Gastroesophageal sphincter (tissue), 3 donors: ENCODE data around the gene THRB.

Source experiments
- CTCF ChIP-seq, 4 experiments: fragments of 200-600 bp in 2 of 4; fragments of 450-650 bp in 2 of 4; sonication (generic) in 1 of 4; IDR thresholded peaks; one replicate each; pipeline ENCODE4 v1.5.1; 2017 to 2019; ENCODE audit warnings: antibody characterized with exemption in 4 of 4, mild to moderate bottlenecking in 2 of 4, moderate library complexity in 2 of 4
- POLR2A ChIP-seq, 2 donors: fragments of 450-650 bp; IDR thresholded peaks; one replicate each; pipeline ENCODE4 v1.6.1; 2017; ENCODE audit warnings: antibody characterized with exemption in 2 of 2, mild to moderate bottlenecking in 2 of 2, moderate library complexity in 1 of 2

DNA sequence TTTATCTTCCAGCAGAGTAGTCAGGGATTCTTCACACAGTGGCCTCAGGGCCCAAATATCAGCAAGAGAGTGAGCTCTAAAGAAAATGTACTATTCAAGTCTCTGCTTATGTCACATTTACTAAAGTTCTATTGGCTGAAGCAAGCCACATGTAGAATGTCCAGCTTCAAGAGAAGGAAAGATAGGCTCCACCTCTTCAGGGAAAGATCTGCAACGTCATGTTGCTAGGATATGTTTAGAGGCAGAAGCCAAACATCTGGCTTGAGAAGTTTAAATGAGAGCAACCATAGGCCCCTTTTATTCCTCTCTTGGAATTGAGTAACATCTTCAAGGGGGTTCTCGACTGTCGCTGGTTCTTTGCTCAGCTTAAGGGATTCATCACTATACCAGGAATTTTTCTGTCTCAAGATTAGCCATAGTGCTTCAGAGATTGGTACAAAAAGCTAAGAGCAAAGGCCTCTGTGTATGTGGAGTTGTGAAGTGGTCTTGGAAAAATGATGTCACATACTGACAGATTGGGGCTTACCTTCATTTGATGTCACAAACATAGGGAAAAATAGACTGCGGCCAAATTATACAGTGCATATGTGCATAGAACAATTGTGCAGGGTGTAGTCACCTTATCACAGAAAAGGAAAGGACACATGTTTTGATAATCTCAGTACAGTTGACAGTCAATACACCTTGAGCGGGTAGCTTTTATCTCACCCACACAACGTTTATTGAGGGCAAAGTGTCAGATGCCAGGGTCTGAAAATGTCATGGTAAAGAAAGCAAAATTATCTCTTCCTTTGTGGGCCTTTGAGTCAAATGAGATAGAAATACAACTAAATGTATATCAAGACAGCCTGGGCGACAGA, 11.3 kb upstream of the THRB start:
- TF ChIP-seq POLR2A (IDR thresholded peaks at IDR 0.05) = no peak
- no peak for TF ChIP-seq CTCF (IDR thresholded peaks at IDR 0.05)
